HG03354 (cell line): ENCODE data around the gene GCSAM.

Source experiments
- ATAC-seq: cut with Tn5 transposase; IDR thresholded peaks from one replicate; pipeline ENCODE4 v1.9.1; 2021; ENCODE audit warnings: mild to moderate bottlenecking; ENCODE audit not compliant: unreplicated experiment, poor library complexity, severe bottlenecking

Gene GCSAM, protein sequence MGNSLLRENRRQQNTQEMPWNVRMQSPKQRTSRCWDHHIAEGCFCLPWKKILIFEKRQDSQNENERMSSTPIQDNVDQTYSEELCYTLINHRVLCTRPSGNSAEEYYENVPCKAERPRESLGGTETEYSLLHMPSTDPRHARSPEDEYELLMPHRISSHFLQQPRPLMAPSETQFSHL

DNA sequence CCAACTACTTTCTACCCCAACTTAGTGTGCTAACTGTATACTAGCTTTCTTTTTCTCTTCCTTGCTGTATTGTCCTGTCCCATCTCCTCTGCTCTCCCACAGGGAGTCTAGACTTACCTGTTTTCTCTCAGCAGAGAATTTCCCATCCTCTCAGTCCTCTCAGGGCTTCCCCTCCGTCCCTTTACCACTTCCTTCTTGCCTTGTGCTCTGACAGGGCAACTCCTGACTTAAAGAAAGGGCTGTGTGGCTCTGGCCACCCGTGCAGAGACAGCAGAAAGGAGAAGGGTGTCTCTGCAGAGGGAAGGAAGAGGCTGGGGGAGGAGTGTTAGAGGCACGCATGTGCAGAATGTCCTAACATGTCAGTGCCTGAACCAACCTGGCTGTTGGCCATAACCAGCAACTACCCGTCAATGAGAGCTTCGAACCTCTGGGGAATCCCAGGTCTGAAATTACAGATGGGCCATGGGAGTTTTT lies at the start of gene GCSAM:
Gene GCSAM, minus strand, starts transcription at position 274 of the 474 bp plus-strand sequence. Its CDS starts 128 bp downstream, at position 146.
- ATAC-seq = peak; percentile 75

DNA sequence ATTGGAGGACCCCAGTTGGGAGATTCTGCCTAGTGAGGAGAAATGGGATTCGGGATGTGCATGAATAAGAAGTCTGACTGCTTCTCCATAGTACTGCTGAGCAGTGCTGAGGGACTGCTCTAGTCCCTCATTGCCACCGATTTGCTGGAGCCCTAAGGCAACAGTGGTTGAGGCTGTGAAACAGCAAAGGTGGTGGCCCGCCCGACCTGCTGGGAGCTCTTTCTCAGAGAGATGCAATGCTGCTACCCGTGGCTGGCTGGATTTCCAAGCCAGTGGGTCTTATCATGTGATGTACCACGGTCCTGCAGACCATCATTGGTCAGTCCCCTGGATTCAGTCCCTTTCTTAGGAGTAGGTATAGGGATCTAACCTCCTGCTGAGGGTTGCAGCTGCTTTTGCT lies 42.6 kb upstream of the GCSAM start:
- ATAC-seq = no peak

DNA sequence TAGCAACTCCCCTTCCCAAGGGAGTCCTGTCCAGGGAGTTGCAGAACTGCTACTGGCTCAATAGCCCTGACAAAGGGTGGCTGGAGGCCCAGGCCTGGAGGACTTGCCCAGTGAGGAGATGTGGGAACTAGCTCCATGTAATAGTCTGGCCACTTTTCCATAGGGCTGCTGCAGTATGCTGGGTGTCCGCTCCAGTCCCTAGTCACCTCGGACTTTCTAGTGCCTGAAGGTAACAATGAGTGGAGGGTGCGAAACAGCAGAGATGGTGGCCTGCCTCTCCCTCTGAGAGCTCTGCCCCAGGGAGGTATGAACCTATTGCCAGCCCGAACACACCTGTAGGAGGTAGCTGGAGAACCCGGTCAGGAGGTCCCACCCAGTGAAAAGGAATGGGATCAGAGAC lies 42.0 kb upstream of the GCSAM start:
- no peak for ATAC-seq

DNA sequence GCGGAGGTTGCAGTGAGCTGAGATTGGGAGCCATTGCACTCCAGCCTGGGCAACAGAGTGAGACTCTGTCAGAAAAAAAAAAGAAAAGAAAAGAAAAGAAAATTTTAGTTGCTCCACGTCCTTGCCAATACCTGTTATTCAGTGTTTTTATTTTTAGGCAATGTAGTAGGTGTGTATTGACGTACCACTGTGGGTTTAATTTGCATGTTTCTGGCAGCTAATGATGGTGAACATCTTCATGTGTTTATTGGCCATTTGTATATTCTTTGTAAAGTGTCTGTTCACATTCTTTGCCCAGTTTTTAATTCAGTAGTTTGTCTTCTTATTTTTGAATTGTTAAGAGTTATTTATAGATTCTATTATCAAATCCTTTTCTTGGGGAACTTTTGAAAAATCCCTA lies 38.1 kb upstream of the GCSAM start:
- no peak for ATAC-seq

DNA sequence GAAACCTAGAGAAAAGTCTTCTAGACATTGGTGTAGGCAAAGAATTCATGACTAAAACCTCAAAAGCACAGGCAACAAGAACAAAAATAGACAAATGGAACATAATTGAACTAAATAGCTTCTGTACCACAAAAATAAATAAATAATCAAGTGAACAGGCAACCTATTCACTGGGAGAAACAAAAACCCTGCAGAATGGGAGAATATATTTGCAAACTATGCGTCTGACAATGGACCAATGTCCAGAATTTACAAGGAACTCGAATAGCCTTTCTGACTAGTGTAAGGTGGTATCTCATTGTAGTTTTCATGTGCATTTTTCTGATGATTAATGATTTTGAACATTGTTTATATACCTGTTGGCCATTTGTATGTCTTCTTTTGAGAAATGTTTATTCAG lies 37.0 kb upstream of the GCSAM start:
- ATAC-seq = no peak

DNA sequence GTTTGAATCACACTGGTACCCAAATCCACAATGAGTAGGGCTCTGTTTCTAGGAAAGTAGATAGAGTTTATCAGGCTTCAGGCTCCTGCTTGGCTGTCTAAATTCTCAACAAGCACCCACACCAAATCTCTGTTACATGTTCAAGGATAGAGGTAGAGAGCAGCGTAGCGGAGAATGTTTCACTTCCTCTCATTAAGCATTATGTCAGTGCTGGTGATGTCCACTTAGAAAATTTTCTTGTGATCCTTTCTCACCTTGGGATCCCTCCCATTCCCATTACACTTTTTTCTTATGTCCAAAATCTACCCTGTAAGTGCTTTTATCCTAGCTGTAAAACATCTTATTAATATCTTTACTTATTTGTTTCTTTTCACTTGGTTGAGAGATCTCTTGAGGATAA lies 34.7 kb upstream of the GCSAM start:
- no peak for ATAC-seq

DNA sequence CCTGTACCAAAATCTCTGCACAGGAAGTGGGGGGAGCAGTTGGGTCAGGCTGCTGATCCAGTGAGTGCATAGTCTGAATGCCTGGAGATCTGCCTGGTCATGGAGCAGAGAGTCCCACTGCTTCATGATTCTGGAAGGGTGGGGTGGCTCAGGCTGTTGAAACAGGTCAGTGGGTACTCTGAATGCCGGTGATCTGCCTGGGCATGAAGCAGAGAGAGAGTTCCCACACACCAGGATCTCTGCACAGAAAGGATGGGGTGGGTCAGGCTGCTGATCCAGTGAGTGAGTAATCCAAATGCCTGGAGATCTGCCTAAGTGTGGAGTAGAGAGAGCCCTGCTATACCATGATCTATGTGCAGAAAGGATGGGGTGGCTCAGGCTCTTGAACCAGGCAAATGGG lies 16.1 kb upstream of the GCSAM start:
- ATAC-seq = no peak

DNA sequence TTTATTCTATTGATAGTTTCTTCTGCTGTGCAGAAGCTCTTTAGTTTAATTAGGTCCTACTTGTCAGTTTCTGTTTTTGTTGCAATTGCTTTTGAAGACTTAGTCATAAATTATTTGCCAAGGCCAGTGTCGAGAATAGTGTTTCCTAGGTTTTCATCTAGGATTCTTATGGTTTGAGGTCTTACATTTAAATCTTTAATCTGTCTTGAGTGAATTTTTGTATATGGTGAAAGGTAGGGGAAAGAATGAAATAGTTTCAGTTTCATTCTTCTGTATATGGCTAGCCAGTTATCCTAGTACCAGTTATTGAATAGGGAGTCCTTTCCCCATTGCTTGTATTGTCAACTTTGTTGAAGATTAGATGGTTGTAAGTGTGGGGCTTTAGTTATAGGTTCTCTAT lies 10.6 kb upstream of the GCSAM start:
- no peak for ATAC-seq

DNA sequence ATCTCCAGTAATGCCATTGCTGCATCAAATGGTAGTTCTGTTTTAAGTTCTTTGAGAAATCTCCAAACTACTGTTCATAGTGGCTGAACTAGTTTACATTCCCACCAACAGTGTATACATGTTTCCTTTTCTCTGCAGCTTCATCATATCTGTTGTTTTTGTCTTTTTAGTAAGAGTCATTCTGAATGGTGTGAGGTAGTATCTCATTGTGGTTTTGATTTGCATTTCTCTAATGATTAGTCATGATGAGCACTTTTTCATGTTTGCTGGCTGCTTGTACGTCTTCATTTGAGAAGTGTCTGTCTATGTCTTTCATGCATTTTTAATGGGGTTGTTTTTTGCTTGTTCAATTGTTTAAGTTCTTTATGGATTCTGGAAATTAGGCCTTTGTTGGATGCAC lies 10.2 kb upstream of the GCSAM start:
- peak; percentile 79 for ATAC-seq

DNA sequence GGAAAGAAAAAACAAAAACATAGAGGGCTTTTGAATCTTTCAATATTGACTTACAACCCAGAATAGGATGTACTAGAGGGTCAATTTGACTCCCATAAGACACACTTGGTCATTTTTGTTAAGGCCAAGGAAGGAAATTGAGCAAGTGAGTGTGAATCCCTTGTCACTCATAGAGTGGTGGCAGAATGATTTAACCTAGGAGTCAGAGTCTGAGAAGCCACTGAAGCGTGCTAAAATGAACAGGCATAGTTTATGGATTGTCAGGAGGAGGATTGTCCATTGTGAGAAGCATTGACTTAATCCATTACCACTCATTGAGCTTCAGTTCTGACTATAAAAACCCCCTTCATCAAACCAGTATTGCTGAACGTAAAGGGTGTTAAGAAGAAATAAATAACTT lies 8.2 kb upstream of the GCSAM start:
- no peak for ATAC-seq

DNA sequence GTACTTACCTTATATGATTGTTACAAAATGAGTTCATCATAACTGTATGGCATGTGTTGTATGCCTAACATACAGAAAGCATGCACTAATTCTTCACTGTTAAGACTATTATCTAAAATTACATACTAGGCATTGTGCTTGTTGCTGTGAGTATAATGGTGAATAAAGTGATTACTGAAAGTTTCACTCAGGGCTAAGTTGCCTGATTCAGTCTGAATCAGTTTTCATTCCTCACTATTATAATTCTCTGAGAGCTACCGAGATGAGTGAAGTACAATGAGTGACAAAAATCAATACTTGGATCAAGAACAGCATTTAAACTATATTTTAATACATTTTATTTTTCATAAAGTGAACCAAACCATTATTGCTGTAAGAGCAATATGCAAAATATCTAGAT lies 7.5 kb upstream of the GCSAM start:
- ATAC-seq = no peak

DNA sequence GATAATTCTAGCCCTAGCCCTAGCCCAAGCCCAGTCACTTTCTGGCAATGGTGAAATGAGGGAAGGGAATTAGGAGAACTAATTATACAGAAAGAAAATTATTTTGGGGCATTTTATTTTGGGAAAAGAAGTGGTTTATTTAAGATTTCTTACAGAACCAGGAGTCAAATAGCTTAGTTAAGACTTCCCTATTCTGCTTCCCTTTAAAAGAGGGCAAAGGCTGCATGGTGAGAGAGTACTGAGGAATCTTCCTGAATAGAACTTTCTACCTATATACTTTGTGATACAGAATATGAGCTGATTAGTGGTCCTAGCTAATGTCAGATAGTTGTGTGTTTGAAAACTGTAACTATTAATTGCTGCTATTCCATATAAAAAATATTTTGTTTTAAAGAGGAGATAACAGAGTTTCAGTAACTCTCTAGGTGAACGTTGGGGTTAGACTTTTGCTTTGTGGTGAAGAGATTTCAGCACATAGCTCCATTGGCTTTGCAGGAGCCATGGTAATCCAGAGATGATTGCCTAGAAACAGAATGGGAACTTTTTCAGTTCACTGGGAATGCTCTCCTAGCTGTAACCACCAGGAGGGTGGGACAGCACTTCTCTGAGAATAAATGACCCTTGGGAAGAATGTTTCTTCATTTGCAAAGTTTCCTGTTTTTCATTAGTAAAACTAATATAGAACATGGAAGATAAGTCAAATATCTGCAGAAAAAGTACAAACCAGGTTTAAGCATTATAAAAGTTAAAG lies 5.3 kb upstream of the GCSAM start:
- no peak for ATAC-seq

DNA sequence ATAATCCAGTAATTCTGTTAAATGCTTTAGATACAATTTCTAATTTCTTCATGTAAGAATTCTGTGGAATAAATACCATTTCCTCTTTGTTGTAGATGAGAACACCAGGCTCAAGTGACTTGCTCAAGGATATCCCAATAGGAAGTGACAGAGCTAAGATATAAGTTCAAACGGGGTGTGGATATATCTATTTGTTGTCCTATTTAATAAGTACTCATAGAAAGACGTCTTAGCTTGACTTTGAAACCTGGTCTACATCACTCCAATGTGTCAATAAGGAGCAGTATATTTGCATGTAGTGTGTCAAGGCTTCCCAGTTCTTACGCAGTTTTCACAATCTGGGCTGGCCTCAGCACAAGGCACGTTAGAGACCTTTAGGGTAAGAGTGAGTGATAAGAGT lies 4.7 kb upstream of the GCSAM start:
- no peak for ATAC-seq

DNA sequence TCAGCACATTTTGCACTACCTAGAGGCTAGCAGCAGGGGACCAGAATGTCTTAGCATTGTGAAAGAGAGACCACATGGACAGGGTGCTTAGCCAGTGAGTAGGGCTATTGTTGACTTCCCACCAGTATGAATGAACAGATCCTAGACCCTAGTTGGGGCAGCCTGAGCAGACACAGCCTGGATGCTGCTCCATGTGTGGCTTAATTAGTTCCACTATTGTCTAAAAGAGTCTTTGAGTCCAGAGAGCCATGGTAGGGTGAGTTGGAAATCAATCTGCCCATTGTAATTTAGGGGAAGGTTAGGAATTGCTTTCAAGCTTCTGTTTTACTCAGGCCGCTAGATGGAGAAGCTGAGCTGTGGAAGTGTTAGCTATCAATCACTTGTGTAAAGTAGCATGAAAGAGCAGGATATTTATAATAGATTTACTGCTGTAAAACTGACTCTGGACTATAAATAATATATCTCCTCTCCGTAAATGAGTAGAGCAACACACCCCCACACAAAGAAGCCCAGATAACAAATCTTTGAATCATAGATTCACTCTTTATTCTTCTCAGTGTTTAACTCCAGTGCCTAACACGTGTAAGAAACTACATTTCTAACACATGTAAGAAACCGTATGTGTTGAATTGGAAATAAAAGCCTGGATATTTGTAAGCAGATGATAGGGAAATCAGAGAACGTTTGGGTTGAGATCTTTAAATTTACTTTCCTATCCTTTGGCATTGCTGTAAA lies 4.1 kb upstream of the GCSAM start:
- peak; percentile 33 for ATAC-seq

DNA sequence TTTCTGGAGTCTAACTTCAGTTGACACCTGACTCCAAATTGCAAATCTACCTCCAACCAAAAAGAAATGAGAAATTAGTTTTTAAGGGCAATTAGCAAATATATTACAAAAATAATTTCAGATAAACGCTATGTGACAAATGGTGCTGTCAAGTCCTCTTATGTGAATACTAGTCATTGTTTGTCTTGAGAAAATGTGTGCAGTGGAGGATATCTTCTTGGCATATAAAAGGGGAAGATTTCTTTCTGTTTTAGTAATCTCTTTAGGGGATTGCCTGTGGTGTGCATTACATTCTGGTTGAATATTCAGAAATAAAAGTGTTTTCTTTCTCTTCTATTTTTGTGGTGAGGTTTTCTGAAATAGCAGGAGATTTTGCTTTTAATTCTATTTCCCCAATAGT lies 3.0 kb upstream of the GCSAM start:
- ATAC-seq = no peak

DNA sequence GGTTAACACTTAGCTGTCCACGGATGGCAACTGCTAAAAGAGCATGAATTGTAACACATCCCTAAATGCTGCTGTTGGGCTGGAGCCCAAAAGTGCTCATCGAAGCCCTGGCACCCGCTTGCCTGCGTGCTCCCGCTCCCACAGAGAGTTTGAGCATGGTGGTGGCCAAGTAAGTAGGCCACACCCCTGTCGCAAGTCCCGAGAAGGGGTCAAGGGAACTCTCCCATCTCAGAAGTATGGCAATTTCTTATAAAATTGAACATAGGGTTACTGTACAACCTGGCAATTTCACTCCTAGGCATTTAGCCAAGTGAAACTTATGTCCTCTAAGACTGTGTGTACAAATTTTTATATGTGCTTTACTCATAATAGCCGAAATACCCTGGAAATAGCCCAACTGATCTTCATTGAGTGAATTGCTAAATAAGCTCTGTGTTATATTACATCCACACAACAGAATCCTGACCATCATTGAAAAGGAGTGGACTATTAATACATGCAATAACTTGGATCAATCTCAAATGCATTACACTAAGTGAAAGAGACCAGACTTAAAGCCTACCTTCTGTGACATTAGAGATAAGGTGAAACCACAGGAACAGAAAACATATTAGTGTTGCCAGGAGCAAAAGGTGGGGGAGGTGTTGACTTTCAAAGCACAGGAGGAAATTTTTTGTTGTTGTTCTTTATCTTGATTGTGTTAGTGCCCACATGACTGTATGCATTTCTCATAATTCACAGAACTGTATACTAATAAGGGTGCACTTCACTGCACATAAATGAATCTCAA lies 1.5 kb upstream of the GCSAM start:
- ATAC-seq = no peak

DNA sequence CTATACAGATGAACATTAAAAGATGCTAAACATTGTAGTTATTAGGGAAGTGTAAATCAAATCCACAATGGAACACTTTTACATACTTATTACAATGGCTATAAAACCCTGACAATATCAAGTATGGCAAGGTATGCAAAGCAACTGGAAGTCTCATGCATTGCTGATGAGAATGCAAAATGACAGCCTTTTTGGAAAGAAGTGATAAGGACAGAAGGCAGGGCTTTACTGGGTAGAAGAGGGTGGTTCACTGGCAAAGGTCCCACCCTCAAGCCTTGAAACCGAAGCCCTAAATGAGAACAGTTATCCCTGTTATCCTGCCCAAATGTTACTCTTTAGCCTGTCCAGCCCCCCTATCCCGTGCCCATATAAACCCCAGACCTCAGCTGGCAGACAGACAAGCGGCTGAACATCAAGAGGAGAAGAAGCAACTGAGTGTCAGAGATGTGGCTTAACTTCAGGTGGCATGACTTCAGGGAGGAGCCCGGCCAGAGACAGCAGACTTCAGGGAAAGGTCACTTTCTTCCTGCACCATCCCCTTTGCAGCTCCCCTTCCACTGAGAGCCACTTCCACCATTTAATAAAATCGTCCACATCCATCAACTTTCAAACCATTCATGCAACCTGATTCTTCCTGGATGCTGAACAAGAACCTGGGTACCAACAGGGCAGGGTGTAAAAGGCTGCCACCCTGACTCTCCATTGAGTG lies 732 bp upstream of the GCSAM start:
- no peak for ATAC-seq

DNA sequence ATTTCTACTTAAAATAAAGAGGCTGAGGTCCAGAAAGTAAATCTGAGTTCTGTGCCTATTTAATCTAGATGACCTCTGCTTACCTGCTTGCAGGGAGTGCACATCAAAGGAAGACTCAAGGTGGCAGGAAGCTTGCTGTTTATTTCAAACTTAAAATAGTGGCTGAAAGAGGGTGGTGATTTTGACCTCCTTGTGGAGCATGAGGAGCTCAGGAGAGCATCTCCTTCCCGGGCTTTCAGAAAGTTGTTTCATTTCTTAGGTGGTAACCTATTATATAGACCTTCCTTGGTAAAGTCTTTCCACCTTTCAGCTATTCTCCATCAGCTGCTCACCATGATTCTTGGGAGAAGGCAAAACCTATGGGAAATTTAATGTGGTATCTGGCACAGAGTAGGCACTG lies 494 bp downstream of the GCSAM start:
- ATAC-seq = no peak

DNA sequence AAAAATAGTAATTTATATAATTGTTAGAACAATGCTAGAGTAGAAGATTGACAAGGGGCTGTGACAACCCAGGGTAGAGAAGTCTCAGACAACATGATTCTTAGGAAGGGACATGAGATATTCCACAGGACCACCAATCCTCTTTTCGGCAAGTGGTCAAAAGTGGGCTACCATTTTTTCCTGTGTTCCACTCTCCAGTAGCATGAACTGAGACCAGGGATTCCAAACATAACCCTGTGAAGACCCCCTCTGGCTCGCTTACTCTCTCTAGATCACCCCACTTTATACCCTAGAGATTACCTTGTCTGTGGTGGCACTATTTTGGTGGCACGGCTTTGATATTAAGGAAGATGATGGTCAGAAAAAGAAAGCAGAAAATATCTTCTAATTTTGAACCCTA lies 960 bp downstream of the GCSAM start:
- no peak for ATAC-seq

DNA sequence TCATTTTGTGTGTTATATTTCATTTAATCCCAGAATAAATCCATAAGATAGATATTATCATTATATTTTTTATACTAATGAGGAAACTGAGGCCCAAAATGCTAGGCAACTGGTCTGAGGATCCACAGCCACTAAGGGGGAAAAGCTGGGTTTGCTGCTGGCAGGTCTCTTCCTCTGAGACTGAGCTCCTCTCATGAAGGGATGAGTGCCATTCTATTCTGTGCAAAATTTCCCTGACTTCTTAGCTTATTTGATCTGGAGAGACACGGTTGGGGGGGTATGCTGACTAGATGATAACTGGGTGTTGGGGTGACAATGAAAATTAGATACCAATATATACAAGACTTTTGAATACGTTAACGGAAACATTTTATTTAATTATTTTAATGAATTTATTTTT lies 1.9 kb downstream of the GCSAM start:
- no peak for ATAC-seq
